OCI-LY7 (cell line): ENCODE measurements around the gene ANKRD53.

Experiments
- EZH2phosphoT487 ChIP-seq: fragments of 200-600 bp; sonication (generic); IDR thresholded peaks from 2 replicates; pipeline ENCODE4 v1.6.1; 2018; ENCODE audit warnings: low read depth, borderline replicate concordance, mild to moderate bottlenecking, mixed run types, antibody characterized with exemption, low read length, moderate library complexity, mixed read lengths
- TF ChIP-seq, protein P1 (sequence below): fragments of 200-600 bp; sonication (generic); conservative IDR thresholded peaks from 2 replicates; pipeline ENCODE4 v1.5.1; 2014; ENCODE audit warnings: mild to moderate bottlenecking, antibody characterized with exemption, low read length, moderate library complexity, mixed read lengths

DNA sequence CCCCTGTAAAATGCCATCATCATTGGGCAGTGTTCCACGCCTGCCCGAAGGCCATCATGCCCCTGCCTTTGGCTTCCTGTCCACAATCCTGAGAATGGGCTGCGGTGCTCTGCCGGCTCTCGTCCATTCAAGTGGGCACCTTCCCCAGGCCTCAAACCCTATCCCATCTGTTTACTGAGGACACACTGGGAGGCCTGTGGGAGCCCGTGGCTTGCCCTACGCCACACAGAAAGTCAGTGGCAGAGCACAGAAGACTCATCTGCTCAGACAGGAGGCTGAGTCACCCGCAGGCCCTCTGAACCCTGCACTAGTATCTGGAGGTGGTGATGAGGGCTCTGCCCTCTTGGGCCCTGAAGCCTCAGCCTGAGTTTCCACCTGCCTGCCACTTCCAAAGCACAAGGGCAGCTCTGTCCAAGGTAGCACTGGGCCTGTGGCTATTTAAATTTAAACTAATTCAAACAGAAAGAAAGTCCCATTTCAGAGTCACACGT lies 19.1 kb upstream of the ANKRD53 start:
- TF ChIP-seq, protein P1, sequence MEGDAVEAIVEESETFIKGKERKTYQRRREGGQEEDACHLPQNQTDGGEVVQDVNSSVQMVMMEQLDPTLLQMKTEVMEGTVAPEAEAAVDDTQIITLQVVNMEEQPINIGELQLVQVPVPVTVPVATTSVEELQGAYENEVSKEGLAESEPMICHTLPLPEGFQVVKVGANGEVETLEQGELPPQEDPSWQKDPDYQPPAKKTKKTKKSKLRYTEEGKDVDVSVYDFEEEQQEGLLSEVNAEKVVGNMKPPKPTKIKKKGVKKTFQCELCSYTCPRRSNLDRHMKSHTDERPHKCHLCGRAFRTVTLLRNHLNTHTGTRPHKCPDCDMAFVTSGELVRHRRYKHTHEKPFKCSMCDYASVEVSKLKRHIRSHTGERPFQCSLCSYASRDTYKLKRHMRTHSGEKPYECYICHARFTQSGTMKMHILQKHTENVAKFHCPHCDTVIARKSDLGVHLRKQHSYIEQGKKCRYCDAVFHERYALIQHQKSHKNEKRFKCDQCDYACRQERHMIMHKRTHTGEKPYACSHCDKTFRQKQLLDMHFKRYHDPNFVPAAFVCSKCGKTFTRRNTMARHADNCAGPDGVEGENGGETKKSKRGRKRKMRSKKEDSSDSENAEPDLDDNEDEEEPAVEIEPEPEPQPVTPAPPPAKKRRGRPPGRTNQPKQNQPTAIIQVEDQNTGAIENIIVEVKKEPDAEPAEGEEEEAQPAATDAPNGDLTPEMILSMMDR = no peak
- TF ChIP-seq EZH2phosphoT487 = no peak
